Measurements from ENCODE around the gene HIRIP3.
A peak's percentile ranks its signal among the peaks of the same experiment; 100 is the strongest.
"Not testable (repeated sequence)": the region's sequence is repeated elsewhere in the genome, so short reads cannot be mapped to it uniquely, and the experiment has no call there.

Gene HIRIP3, protein sequence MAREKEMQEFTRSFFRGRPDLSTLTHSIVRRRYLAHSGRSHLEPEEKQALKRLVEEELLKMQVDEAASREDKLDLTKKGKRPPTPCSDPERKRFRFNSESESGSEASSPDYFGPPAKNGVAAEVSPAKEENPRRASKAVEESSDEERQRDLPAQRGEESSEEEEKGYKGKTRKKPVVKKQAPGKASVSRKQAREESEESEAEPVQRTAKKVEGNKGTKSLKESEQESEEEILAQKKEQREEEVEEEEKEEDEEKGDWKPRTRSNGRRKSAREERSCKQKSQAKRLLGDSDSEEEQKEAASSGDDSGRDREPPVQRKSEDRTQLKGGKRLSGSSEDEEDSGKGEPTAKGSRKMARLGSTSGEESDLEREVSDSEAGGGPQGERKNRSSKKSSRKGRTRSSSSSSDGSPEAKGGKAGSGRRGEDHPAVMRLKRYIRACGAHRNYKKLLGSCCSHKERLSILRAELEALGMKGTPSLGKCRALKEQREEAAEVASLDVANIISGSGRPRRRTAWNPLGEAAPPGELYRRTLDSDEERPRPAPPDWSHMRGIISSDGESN

GRCh38 chr16:29995324-29995910 is at the start of gene HIRIP3:
TSS of gene HIRIP3 (minus strand) at chr16:29995617. CDS start at chr16:29995605, 12 bp downstream.
- peak within 1 kb of the TSS; percentile 92 for H3K4me3 ChIP-seq (ENCODE audit: low read depth, low read length)
- peaks cover 5% of the 10 kb centered on the region for H3K79me2 ChIP-seq (ENCODE audit: control insufficient read depth, insufficient read depth, low read length, unreplicated experiment)
- peak within 1 kb of the TSS; percentile 81 for H3K27ac ChIP-seq (ENCODE audit: low read depth, low read length)
- H3K27me3 ChIP-seq (ENCODE audit: insufficient read depth, low read length): no peaks in the 10 kb centered on the region
- peaks cover 9% of the 10 kb centered on the region; the same call in 1 of the 2 replicates for H3K36me3 ChIP-seq (ENCODE audit: insufficient read depth, low read length)
- peak within 1 kb of the TSS; percentile 88 for H2AFZ ChIP-seq (ENCODE audit: low read length, unreplicated experiment)
- peaks cover 18% of the 10 kb centered on the region for H3K4me1 ChIP-seq (ENCODE audit: control insufficient read depth, insufficient read depth, low read length, unreplicated experiment)

- no peak overlapping the region for H2AFZ ChIP-seq (ENCODE audit: low read length, unreplicated experiment)
- no peaks in the 10 kb centered on the region for H3K79me2 ChIP-seq (ENCODE audit: control insufficient read depth, insufficient read depth, low read length, unreplicated experiment)
- no peak overlapping the region for H3K27ac ChIP-seq (ENCODE audit: low read depth, low read length)
- no peaks in the 10 kb centered on the region for H3K36me3 ChIP-seq (ENCODE audit: insufficient read depth, low read length)
- no peaks in the 10 kb centered on the region for H3K4me1 ChIP-seq (ENCODE audit: control insufficient read depth, insufficient read depth, low read length, unreplicated experiment)
- H3K27me3 ChIP-seq (ENCODE audit: insufficient read depth, low read length): no peaks in the 10 kb centered on the region
- H3K4me3 ChIP-seq (ENCODE audit: low read depth, low read length): no peak overlapping the region
These were observed 46.4 kb upstream of the HIRIP3 start for GRCh38 chr16:30041841-30042240.

GRCh38 chr16:30040690-30041089 is 45.3 kb upstream of the HIRIP3 start:
- H3K4me3 ChIP-seq (ENCODE audit: low read depth, low read length); H3K27ac ChIP-seq (ENCODE audit: low read depth, low read length); H2AFZ ChIP-seq (ENCODE audit: low read length, unreplicated experiment); H3K79me2 ChIP-seq (ENCODE audit: control insufficient read depth, insufficient read depth, low read length, unreplicated experiment); H3K36me3 ChIP-seq (ENCODE audit: insufficient read depth, low read length); H3K27me3 ChIP-seq (ENCODE audit: insufficient read depth, low read length); H3K4me1 ChIP-seq (ENCODE audit: control insufficient read depth, insufficient read depth, low read length, unreplicated experiment): not testable (repeated sequence)

GRCh38 chr16:30040221-30040620 is 44.8 kb upstream of the HIRIP3 start:
- Histone ChIP-seq H3K4me1 (ENCODE audit: control insufficient read depth, insufficient read depth, low read length, unreplicated experiment) (no peaks in the 10 kb centered on the region), H3K4me3 (ENCODE audit: low read depth, low read length) (no peak overlapping the region), H3K27ac (ENCODE audit: low read depth, low read length) (no peak overlapping the region), H3K79me2 (ENCODE audit: control insufficient read depth, insufficient read depth, low read length, unreplicated experiment) (no peaks in the 10 kb centered on the region), H3K36me3 (ENCODE audit: insufficient read depth, low read length) (no peaks in the 10 kb centered on the region), H3K27me3 (ENCODE audit: insufficient read depth, low read length) (no peaks in the 10 kb centered on the region), H2AFZ (ENCODE audit: low read length, unreplicated experiment) (no peak overlapping the region)

DNA sequence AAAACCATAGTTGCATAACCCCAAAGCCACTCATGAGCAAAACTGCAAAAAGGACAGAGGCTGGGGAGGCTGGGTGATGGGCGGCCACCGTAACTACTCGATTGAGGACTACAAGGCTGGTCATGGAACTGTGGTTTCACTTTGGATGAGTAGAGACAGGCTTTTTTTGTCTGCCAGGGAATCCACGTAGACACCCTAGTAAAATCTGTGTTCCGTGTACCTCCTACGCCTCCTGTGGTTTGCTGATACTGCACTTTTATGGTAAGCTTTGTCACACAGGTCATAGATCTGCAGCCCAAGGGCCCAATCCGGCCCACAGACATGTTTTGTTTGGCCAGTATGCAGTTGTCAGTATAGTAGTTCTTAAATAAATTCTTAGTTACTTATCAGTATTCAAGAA is 37.9 kb upstream of the HIRIP3 start:
- Histone ChIP-seq H3K4me1 (ENCODE audit: control insufficient read depth, insufficient read depth, low read length, unreplicated experiment) (no peaks in the 10 kb centered on the region), H3K4me3 (ENCODE audit: low read depth, low read length) (no peak overlapping the region), H3K36me3 (ENCODE audit: insufficient read depth, low read length) (no peaks in the 10 kb centered on the region), H3K27ac (ENCODE audit: low read depth, low read length) (no peak overlapping the region), H3K79me2 (ENCODE audit: control insufficient read depth, insufficient read depth, low read length, unreplicated experiment) (no peaks in the 10 kb centered on the region), H2AFZ (ENCODE audit: low read length, unreplicated experiment) (no peak overlapping the region), H3K27me3 (ENCODE audit: insufficient read depth, low read length) (peaks cover 26% of the 10 kb centered on the region)

DNA sequence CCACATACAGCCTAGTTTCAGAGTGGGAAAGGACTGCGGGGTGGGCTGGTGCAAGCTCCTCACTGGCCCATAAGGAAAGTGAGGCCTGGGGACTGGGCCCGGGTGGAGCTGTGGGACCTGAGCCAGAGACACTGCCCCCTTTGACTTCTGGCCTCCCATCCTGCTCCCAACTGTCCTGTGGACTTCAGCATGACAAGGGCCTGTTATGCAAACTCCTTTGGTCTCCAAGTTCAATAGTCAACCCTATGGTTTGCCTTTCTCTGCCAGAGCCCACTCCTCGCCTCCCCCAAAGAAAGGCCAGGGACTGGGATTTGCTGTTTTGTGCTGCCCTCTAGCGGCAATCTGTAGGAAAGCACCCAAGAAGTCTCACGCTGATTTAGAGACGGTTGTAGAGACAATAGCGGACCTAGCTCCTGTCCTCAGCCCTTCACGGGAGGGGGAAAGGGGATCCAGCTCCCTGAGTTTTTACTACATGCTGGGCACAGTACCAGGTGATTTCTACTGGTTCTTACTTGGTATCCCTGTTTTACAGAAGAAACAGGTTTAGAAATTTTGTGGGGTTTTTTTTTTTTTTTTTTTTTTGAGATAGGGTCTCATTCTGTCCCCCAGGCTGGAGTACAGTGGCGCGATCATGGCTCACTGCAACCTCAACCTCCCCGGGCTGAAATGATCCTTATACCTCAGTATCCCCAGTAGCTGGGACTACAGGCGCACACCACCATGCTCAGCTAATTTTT is 36.8 kb upstream of the HIRIP3 start:
- H3K27me3 ChIP-seq (ENCODE audit: insufficient read depth, low read length): peaks cover 31% of the 10 kb centered on the region
- H2AFZ ChIP-seq (ENCODE audit: low read length, unreplicated experiment): no peak overlapping the region
- no peaks in the 10 kb centered on the region for H3K36me3 ChIP-seq (ENCODE audit: insufficient read depth, low read length)
- no peaks in the 10 kb centered on the region for H3K4me1 ChIP-seq (ENCODE audit: control insufficient read depth, insufficient read depth, low read length, unreplicated experiment)
- no peaks in the 10 kb centered on the region for H3K79me2 ChIP-seq (ENCODE audit: control insufficient read depth, insufficient read depth, low read length, unreplicated experiment)
- H3K4me3 ChIP-seq (ENCODE audit: low read depth, low read length): no peak overlapping the region
- no peak overlapping the region for H3K27ac ChIP-seq (ENCODE audit: low read depth, low read length)

GRCh38 chr16:30031477-30031918 is 36.1 kb upstream of the HIRIP3 start:
- no peak overlapping the region for H3K4me3 ChIP-seq (ENCODE audit: low read depth, low read length)
- no peaks in the 10 kb centered on the region for H3K4me1 ChIP-seq (ENCODE audit: control insufficient read depth, insufficient read depth, low read length, unreplicated experiment)
- H3K27ac ChIP-seq (ENCODE audit: low read depth, low read length): no peak overlapping the region
- H3K27me3 ChIP-seq (ENCODE audit: insufficient read depth, low read length): peaks cover 35% of the 10 kb centered on the region
- H2AFZ ChIP-seq (ENCODE audit: low read length, unreplicated experiment): no peak overlapping the region
- H3K79me2 ChIP-seq (ENCODE audit: control insufficient read depth, insufficient read depth, low read length, unreplicated experiment): no peaks in the 10 kb centered on the region
- no peaks in the 10 kb centered on the region for H3K36me3 ChIP-seq (ENCODE audit: insufficient read depth, low read length)

DNA sequence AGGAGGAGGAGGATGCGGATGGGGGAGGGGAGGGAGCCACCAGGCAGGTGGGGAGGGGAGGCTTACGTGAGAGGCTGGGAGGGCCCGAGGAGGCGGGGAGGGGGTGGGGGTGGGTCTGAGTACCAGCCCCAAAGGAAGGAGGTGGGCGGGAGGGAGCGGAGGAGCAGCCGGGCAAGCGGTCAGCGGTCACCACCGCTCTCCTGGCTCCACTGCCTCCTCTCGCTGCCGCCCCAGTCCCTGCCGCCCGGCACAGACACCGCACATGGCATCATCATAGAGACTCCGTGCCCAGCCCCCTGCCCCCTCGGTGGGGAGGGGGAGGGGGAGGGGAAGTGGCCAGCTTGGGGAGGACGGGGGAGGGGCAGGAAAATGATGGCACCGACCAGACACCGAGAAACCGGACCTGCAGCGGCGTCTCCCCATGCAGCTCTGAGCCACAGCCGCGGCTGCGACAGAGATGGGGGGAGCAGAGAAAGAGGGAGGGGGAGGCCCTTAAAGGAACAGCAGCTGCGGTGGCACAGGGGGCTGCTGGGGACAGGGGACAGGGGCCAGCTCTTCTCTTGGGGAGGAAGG is 35.5 kb upstream of the HIRIP3 start, which contains the start of gene TLCD3B:
Gene TLCD3B, minus strand, starts transcription at position 431 of the 573 bp plus-strand sequence. CDS start 744 bp downstream, outside the sequence.
- Histone ChIP-seq H3K27ac (ENCODE audit: low read depth, low read length) (no peak within 1 kb of the TSS), H3K4me3 (ENCODE audit: low read depth, low read length) (peak within 1 kb of the TSS; percentile 58; the same call in 1 of the 2 replicates), H3K36me3 (ENCODE audit: insufficient read depth, low read length) (no peaks in the 10 kb centered on the region), H2AFZ (ENCODE audit: low read length, unreplicated experiment) (no peak within 1 kb of the TSS), H3K79me2 (ENCODE audit: control insufficient read depth, insufficient read depth, low read length, unreplicated experiment) (no peaks in the 10 kb centered on the region), H3K27me3 (ENCODE audit: insufficient read depth, low read length) (peaks cover 35% of the 10 kb centered on the region), H3K4me1 (ENCODE audit: control insufficient read depth, insufficient read depth, low read length, unreplicated experiment) (no peaks in the 10 kb centered on the region)

- Histone ChIP-seq H3K79me2 (ENCODE audit: control insufficient read depth, insufficient read depth, low read length, unreplicated experiment) (no peaks in the 10 kb centered on the region), H3K4me1 (ENCODE audit: control insufficient read depth, insufficient read depth, low read length, unreplicated experiment) (no peaks in the 10 kb centered on the region), H3K27me3 (ENCODE audit: insufficient read depth, low read length) (peaks cover 35% of the 10 kb centered on the region), H3K4me3 (ENCODE audit: low read depth, low read length) (no peak overlapping the region), H3K36me3 (ENCODE audit: insufficient read depth, low read length) (no peaks in the 10 kb centered on the region), H2AFZ (ENCODE audit: low read length, unreplicated experiment) (no peak overlapping the region), H3K27ac (ENCODE audit: low read depth, low read length) (no peak overlapping the region)
These were observed 34.7 kb upstream of the HIRIP3 start for GRCh38 chr16:30030011-30030685.
